Gastrocnemius medialis (tissue), 4 donors: ENCODE data around the gene FGF1. TPM values are rescaled to one million over a fixed set of nuclear protein-coding genes. Genes with fewer than 3 reads are reported as not detected.

Experiments
- ATAC-seq, 2 donors: fragments of 150-250 bp; one replicate each; pipeline ENCODE4 v1.9.1; 2016
- DNase-seq, 2 donors: peaks; one replicate each; pipeline ENCODE4 v3.0.0-alpha.2; 2019
- H3K27ac ChIP-seq, 4 donors: fragments of 200-600 bp; sonication (generic); 1 replicate in 1 of 4; 2 replicates in 3 of 4; pipeline ENCODE4 v1.5.1; 2016 to 2018; ENCODE audit warnings: mild to moderate bottlenecking in 2 of 4, moderate library complexity in 1 of 4
- H3K27me3 ChIP-seq, 3 donors: fragments of 200-600 bp; sonication (generic) in 2 of 3; 1 replicate in 1 of 3; 2 replicates in 2 of 3; pipeline versions ENCODE4 v1.5.1 to v1.6.0; 2016 to 2019; ENCODE audit warnings: mild to moderate bottlenecking in 1 of 3, moderate library complexity in 1 of 3
- H3K36me3 ChIP-seq, 2 donors: fragments of 200-600 bp; sonication (generic) in 1 of 2; one replicate each; pipeline ENCODE4 v1.5.1; 2017 to 2018
- H3K4me1 ChIP-seq, 2 donors: fragments of 200-600 bp; sonication (generic) in 1 of 2; one replicate each; pipeline ENCODE4 v1.5.1; 2016 to 2017; ENCODE audit warnings: mild to moderate bottlenecking in 2 of 2
- H3K4me3 ChIP-seq, 4 donors: fragments of 200-600 bp; sonication (generic) in 3 of 4; 1 replicate in 1 of 4; 2 replicates in 3 of 4; pipeline ENCODE4 v1.5.1; 2016 to 2019; ENCODE audit warnings: mild to moderate bottlenecking in 2 of 4
- H3K9me3 ChIP-seq, 3 donors: fragments of 200-600 bp; sonication (generic) in 2 of 3; 1 replicate in 1 of 3; 2 replicates in 2 of 3; pipeline ENCODE4 v1.5.1; 2016 to 2019
- CTCF ChIP-seq, 5 experiments: fragments of 450-650 bp in 3 of 5; fragments of 200-600 bp in 2 of 5; sonication (generic) in 2 of 5; IDR thresholded peaks in 4 of 5; conservative IDR thresholded peaks in 1 of 5; 1 replicate in 4 of 5; 2 replicates in 1 of 5; pipeline ENCODE4 v1.5.1; 2016 to 2019; ENCODE audit warnings: antibody characterized with exemption in 5 of 5, mild to moderate bottlenecking in 3 of 5, moderate library complexity in 3 of 5
- POLR2A ChIP-seq, 2 donors: fragments of 450-650 bp; IDR thresholded peaks; one replicate each; pipeline ENCODE4 v1.6.1; 2017; ENCODE audit warnings: antibody characterized with exemption in 2 of 2, mild to moderate bottlenecking in 2 of 2, moderate library complexity in 2 of 2
- in situ Hi-C, 4 donors: fragments of 200-750 bp; cut with MboI; loops; one replicate each; pipeline versions ENCODE4 v1.15.0 to v1.8.0; 2017; ENCODE audit warnings: low sequenced_read_pairs in 4 of 4
- intact Hi-C: fragments of 100-400 bp; cut with DNase I; formaldehyde crosslinking; loops from one replicate; pipeline ENCODE4 v1.15.1; 2023; ENCODE audit warnings: low total_unique reads
- total RNA-seq, 4 donors: library from RNA; depleted of rRNA; stranded (reverse); fragments of >200 nt; gene quantifications; one replicate each; pipeline versions ENCODE4 v1.1.0 to v1.2.3, GENCODE V29; 2016

FGF1 gene
- total RNA-seq, 4 donors from 2014 or later: 0.41 to 2.1 (median 1.2) TPM

GRCh38 chr5:142550471-142550870, 135.4 kb downstream of the FGF1 start:
- in situ Hi-C loops: loop anchor here in 3 of 4 donors (10.0 to 25.0 kb wide), 3 partner anchors 388 to 563 kb away; no protein-coding TSS in a partner anchor
- H3K27me3 ChIP-seq: peaks cover 3 to 13% (median 7%) of the 10 kb centered on the region in 3 donors
- no peak for TF ChIP-seq POLR2A (IDR thresholded peaks at IDR 0.05)
- no peak for TF ChIP-seq CTCF (IDR thresholded peaks at IDR 0.05 in 4 of 5, conservative IDR thresholded peaks at IDR 0.05 in 1 of 5)
- H3K27ac ChIP-seq: no peak overlapping the region
- DNase-seq (no peak), ATAC-seq (no peak)
- peaks cover 0 to 8% of the 10 kb centered on the region in 2 donors for H3K4me1 ChIP-seq
- no peaks in the 10 kb centered on the region for H3K36me3 ChIP-seq
- intact Hi-C loops: no loop called here
- no peak overlapping the region for H3K4me3 ChIP-seq
- H3K9me3 ChIP-seq: no peaks in the 10 kb centered on the region

GRCh38 chr5:142549834-142550233, 136.1 kb downstream of the FGF1 start:
- ATAC-seq (no peak), DNase-seq (no peak)
- Histone ChIP-seq H3K4me1 (peaks cover 0 to 8% of the 10 kb centered on the region in 2 donors), H3K9me3 (no peaks in the 10 kb centered on the region), H3K4me3 (no peak overlapping the region), H3K27me3 (peaks cover 3 to 13% (median 7%) of the 10 kb centered on the region in 3 donors), H3K27ac (no peak overlapping the region), H3K36me3 (no peaks in the 10 kb centered on the region)
- TF ChIP-seq POLR2A (IDR thresholded peaks at IDR 0.05) (no peak), CTCF (IDR thresholded peaks at IDR 0.05 in 4 of 5, conservative IDR thresholded peaks at IDR 0.05 in 1 of 5) (no peak)
- in situ Hi-C loops: loop anchor here in 3 of 4 donors (10.0 to 25.0 kb wide), 3 partner anchors 388 to 563 kb away; no protein-coding TSS in a partner anchor
- intact Hi-C loops: loop anchor here (2.0 to 5.0 kb wide), 3 partner anchors 108 to 397 kb away; partner anchors contain the start of gene SPRY4

- ATAC-seq (peak; percentile 84 to 86), DNase-seq (peak in 1 of 2 donors; percentile 40)
- Histone ChIP-seq H3K9me3 (no peaks in the 10 kb centered on the region), H3K27me3 (peaks cover 3 to 13% (median 7%) of the 10 kb centered on the region in 3 donors), H3K27ac (no peak overlapping the region), H3K36me3 (no peaks in the 10 kb centered on the region), H3K4me3 (no peak overlapping the region), H3K4me1 (peaks cover 0 to 8% of the 10 kb centered on the region in 2 donors)
- TF ChIP-seq POLR2A (IDR thresholded peaks at IDR 0.05) (no peak), CTCF (IDR thresholded peaks at IDR 0.05 in 4 of 5, conservative IDR thresholded peaks at IDR 0.05 in 1 of 5) (peak; percentile 36 to 65 (median 51))
- intact Hi-C loops (loop anchor here (2.0 to 5.0 kb wide), 3 partner anchors 107 to 396 kb away; partner anchors contain the start of gene SPRY4), in situ Hi-C loops (no loop called here)
Measured at GRCh38 chr5:142548739-142549275, 137.1 kb downstream of the FGF1 start.

- DNase-seq: no peak
- intact Hi-C loops (loop anchor here (2.0 to 5.0 kb wide), 3 partner anchors 105 to 395 kb away; partner anchors contain the start of gene SPRY4), in situ Hi-C loops (no loop called here)
- ATAC-seq: no peak
- no peaks in the 10 kb centered on the region for H3K9me3 ChIP-seq
- H3K27me3 ChIP-seq: peaks cover 0 to 8% (median 7%) of the 10 kb centered on the region in 3 donors
- H3K4me1 ChIP-seq: peaks cover 5 to 11% of the 10 kb centered on the region in 2 donors
- TF ChIP-seq POLR2A (IDR thresholded peaks at IDR 0.05) (no peak), CTCF (IDR thresholded peaks at IDR 0.05 in 4 of 5, conservative IDR thresholded peaks at IDR 0.05 in 1 of 5) (no peak)
- no peaks in the 10 kb centered on the region for H3K36me3 ChIP-seq
- no peak overlapping the region for H3K27ac ChIP-seq
- no peak overlapping the region for H3K4me3 ChIP-seq
Measured at GRCh38 chr5:142547445-142548380, 138.2 kb downstream of the FGF1 start.
